Common myeloid progenitor, CD34-positive (primary cell): ENCODE measurements around the gene SLC9C2. TPM values are rescaled to one million over a fixed set of nuclear protein-coding genes. Genes with fewer than 3 reads are reported as not detected.
A peak's percentile ranks its signal among the peaks of the same experiment; 100 is the strongest.
"Not testable (repeated sequence)": the region's sequence is repeated elsewhere in the genome, so short reads cannot be mapped to it uniquely, and the experiment has no call there.

Source experiments
- CTCF ChIA-PET: fragments of 350-600 bp; sonication (Branson Sonifier 250); formaldehyde crosslinking; loops from one replicate; lab custom pipeline; 2021; ENCODE audit warnings: antibody characterized with exemption; lab: Charles Lee
- POLR2A ChIA-PET: fragments of 350-600 bp; sonication (Branson Sonifier 250); formaldehyde crosslinking; loops from one replicate; lab custom pipeline; 2021; ENCODE audit warnings: antibody characterized with exemption; lab: Charles Lee
- DNase-seq, 3 donors: peaks; one replicate each; pipeline versions ENCODE4 v3.0.0 to v3.0.0-alpha.2; 2013
- H3K27ac ChIP-seq, 2 experiments: 1 replicate in 1 of 2; 2 replicates in 1 of 2; pipeline ENCODE4 v1.7.0; 2013; ENCODE audit warnings: inconsistent platforms in 2 of 2, low read length in 2 of 2, mild to moderate bottlenecking in 2 of 2, low read depth in 1 of 2, moderate library complexity in 1 of 2; ENCODE audit not compliant: severe bottlenecking in 2 of 2, insufficient read depth in 1 of 2, poor library complexity in 1 of 2
- H3K27me3 ChIP-seq, 5 experiments: replicated peaks in 2 of 5; 1 replicate in 3 of 5; 2 replicates in 2 of 5; pipeline versions ENCODE4 v1.6.1 to v1.7.0; 2013; ENCODE audit warnings: low read length in 4 of 5, mild to moderate bottlenecking in 2 of 5, moderate library complexity in 2 of 5, inconsistent platforms in 1 of 5; ENCODE audit not compliant: insufficient read depth in 5 of 5, control insufficient read depth in 4 of 5
- H3K36me3 ChIP-seq, 4 experiments: 1 replicate in 2 of 4; 2 replicates in 2 of 4; pipeline versions ENCODE4 v1.6.1 to v1.7.0; 2013; ENCODE audit warnings: low read length in 3 of 4, control low read depth in 1 of 4, mild to moderate bottlenecking in 1 of 4; ENCODE audit not compliant: control insufficient read depth in 4 of 4, insufficient read depth in 4 of 4
- H3K4me1 ChIP-seq, 4 experiments: 1 replicate in 3 of 4; 2 replicates in 1 of 4; pipeline versions ENCODE4 v1.6.1 to v1.7.1; 2013; ENCODE audit warnings: low read length in 3 of 4, mild to moderate bottlenecking in 3 of 4, control low read depth in 1 of 4, inconsistent platforms in 1 of 4, moderate library complexity in 1 of 4; ENCODE audit not compliant: control insufficient read depth in 4 of 4, insufficient read depth in 4 of 4; ENCODE audit errors: control extremely low read depth in 1 of 4
- H3K4me3 ChIP-seq, 7 experiments: 1 replicate in 4 of 7; 2 replicates in 3 of 7; pipeline versions ENCODE4 v1.5.1 to v1.7.0; 2013; ENCODE audit warnings: mild to moderate bottlenecking in 7 of 7, low read length in 6 of 7, moderate library complexity in 6 of 7, inconsistent platforms in 2 of 7, low read depth in 2 of 7, control low read depth in 1 of 7; ENCODE audit not compliant: insufficient read depth in 4 of 7, control insufficient read depth in 1 of 7; ENCODE audit errors: extremely low read depth in 1 of 7
- H3K9me3 ChIP-seq, 5 experiments: 1 replicate in 4 of 5; 2 replicates in 1 of 5; pipeline versions ENCODE4 v1.6.1 to v1.7.1; 2013; ENCODE audit warnings: low read length in 4 of 5, mild to moderate bottlenecking in 2 of 5, inconsistent platforms in 1 of 5, low read depth in 1 of 5, moderate library complexity in 1 of 5; ENCODE audit not compliant: control insufficient read depth in 4 of 5, insufficient read depth in 2 of 5; ENCODE audit errors: control extremely low read depth in 1 of 5
- WGBS: methylation state at CpG from one replicate; pipeline ENCODE4 v1.1.5; 2013; ENCODE audit not compliant: insufficient coverage; 5-methylcytosine and 5-hydroxymethylcytosine counted together
- polyA plus RNA-seq: library from polyadenylated mRNA; unstranded; fragments of 120-200 nt; gene quantifications from one replicate; pipeline ENCODE4 v1.2.1, GENCODE V29; 2013

SLC9C2 gene, protein sequence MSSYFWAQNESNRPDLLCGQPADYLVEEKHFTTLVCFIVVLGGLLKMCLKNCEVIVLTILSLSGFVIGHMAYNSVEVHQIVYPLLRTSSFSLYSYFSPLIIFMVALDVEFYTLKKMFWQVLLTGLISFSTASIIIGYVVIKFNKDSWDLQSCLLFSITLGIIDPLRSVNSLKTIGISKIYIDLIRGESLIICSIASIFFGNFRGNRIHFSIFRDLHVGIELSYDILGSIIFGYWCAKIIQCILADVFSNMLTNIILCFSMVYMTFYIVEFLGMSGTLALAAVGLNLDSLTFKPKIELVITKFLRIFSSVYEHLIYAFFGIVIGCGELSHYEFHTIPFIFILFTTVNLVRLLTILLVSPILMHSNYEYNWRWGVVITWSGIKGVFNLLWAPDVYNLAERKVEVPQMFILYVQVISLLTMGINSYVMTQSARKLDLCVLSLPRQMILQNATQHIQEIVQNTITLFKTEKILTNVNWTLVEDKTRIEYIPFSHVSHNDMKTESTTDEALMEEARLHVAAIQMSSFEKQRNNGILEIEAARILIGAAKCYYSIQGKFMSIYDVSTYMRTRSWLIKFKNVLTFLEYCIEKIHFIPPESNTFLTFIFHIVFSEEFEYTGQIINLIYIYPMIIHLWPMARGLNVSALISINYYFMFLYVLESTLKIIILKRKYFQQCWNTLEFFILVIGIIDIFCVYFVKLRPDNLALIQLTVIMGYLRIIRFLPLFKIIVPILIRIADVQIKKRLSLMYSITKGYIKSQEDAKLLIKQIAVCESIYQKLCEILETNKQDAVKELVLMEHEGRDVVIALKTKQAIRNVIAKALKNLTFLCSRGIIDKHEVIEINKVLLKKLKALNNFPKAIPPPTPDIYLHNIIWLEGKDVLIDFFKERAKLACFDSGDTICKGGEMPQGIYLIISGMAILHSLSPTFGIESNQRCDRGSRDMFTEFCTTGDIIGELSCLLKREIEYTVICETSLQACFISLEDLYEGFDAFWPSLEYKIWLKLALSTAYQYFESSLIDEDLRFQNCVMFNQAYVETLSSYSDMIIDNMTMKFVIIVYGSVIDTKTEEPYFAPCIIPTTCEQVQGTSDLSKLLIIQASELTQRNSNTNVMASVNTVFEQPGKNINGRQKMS
- not detected for polyA plus RNA-seq

DNA sequence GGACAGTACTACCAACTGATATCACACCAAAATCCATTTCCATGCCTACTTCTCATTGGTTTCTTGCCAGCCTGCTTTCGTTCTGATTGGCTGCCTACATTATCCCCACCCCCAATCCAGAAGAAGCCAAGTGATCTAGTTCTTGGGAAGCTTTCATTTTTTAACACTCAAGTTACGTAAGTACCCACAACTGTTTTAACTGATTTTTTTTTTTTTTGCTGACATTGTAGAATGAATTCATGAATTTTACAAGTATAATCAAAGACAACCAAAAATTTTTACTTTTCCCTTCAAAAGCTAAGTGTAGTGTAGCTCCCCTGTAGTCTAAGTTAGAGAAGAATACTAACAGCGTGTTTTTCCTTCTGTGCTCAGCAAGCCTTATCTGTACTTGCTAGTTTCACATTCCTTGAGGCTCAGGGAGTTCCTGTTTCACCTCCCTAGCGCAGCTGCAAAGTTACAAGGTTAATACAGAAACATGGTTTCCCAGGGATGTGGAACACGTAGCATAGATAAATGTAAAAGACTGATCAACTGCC, at the start of gene SLC9C2:
Gene SLC9C2, minus strand, starts transcription at position 17 of the 536 bp plus-strand sequence. CDS start 1,296 bp downstream, outside the sequence.
- POLR2A ChIA-PET = no interaction called here
- WGBS = 42% methylated on average over 3 of the region's 5 CpGs
- DNase-seq = peak in 2 of 3 donors; percentile 18 to 26
- no peaks in the 10 kb centered on the region for H3K27me3 ChIP-seq
- peak within 1 kb of the TSS in 1 of 2 experiments; percentile 30 for H3K27ac ChIP-seq
- CTCF ChIA-PET = no interaction called here
- H3K36me3 ChIP-seq = no peaks in the 10 kb centered on the region
- H3K4me3 ChIP-seq = peak within 1 kb of the TSS in 2 of 7 experiments; percentile 6 to 25
- H3K9me3 ChIP-seq = no peaks in the 10 kb centered on the region
- peaks cover 0 to 13% (median under 1%) of the 10 kb centered on the region in 4 experiments for H3K4me1 ChIP-seq

DNA sequence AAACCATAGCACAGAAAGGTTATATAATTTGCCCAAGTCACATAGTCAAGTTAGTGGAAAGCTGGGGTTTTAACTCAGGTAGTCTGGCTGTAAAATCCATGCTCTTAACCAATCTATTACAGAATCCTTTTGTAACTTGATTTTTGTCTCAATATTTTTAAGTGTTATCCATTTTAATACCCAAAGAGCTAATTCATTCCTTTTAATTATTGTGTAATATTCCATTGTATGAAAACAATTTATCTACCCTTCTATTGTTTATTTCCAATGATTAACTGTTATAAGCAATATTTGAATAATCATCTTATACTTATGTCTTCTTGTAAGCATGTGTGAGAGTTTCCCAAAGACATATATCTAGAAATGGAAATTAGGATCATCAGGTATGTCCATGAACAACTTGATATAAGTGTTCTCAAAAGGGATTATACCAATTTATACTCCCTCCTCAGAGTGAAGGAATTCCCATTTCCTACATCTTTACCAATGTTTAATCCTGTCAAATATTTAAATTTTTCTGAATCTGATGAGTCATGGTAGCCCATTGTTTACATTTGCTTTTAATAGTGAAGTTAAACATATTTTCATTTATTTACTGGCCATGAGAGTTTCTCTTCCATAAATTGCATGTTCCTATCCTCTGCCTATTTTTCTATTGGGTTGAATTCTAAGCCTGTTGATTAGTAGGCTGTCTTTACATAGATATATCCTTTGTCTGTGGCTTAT, 46.2 kb upstream of the SLC9C2 start:
- POLR2A ChIA-PET = no interaction called here
- CTCF ChIA-PET = no interaction called here
- DNase-seq = no peak

DNA sequence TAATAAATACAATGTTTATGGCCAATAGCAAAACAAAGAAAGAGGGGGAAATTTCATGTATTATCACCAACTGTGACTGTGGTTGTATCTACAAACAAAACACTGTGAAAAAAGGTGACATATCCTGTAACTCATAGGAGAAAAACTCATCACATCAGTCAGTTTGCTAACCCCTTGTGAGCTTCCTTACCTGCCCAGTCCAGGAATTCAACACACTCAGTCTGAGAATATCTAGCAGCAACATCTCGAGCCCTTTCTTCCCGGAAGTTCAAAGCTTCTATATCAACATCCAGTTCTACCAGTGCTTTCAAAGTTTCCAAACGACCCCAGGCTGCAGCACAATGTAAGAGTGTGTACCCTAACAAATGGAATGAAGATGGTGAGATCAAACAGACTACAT, 43.8 kb upstream of the SLC9C2 start:
- POLR2A ChIA-PET = no interaction called here
- Histone ChIP-seq H3K4me3 (no peak overlapping the region), H3K9me3 (no peaks in the 10 kb centered on the region), H3K4me1 (no peaks in the 10 kb centered on the region), H3K27me3 (no peaks in the 10 kb centered on the region), H3K36me3 (no peaks in the 10 kb centered on the region), H3K27ac (no peak overlapping the region)
- no CpG with 5 or more reads among the region's 3 CpGs for WGBS
- CTCF ChIA-PET = no interaction called here
- DNase-seq = no peak

More for the DNA sequence above, 46.2 kb upstream of the SLC9C2 start:
- Histone ChIP-seq H3K4me3 (no peak overlapping the region), H3K36me3 (no peaks in the 10 kb centered on the region), H3K9me3 (no peaks in the 10 kb centered on the region), H3K4me1 (no peaks in the 10 kb centered on the region), H3K27ac (no peak overlapping the region), H3K27me3 (no peaks in the 10 kb centered on the region)

DNA sequence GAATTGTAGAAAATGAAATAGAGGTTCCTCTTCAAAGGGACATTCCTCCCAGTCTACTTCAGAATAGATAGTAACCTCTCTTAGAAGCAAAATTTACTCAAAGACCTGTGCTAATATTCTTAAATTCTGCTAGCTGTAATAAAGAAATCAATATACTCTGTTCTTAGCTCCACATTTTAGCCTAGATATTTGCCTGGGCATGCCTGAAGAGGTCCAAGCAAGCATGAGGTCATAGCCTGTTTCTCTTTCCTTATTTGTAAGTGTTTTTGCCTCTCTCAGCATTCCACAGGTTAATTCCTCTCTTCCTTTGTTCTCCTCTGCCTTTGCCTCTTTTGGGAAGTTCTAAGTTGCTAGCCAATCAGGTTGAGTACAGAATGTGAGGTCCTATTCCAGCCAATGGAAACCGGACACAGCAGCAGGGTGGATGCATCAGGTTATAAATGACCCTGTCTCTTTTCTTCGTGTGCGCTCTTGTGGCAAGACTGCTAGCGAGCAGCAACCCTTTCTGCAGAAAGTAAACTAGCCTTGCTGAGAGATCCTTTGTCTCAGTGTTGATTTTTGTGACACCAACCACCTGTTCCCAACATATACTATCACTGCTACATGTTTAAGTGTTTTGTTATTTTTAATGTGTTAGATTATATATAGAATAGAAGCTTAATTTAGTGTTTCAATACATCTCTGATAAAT, 39.7 kb upstream of the SLC9C2 start:
- H3K9me3 ChIP-seq, DNase-seq, CTCF ChIA-PET, H3K36me3 ChIP-seq, H3K4me3 ChIP-seq, POLR2A ChIA-PET, H3K27me3 ChIP-seq, H3K4me1 ChIP-seq, H3K27ac ChIP-seq: not testable (repeated sequence)
- 100% methylated on average over 4 of the region's 4 CpGs for WGBS

DNA sequence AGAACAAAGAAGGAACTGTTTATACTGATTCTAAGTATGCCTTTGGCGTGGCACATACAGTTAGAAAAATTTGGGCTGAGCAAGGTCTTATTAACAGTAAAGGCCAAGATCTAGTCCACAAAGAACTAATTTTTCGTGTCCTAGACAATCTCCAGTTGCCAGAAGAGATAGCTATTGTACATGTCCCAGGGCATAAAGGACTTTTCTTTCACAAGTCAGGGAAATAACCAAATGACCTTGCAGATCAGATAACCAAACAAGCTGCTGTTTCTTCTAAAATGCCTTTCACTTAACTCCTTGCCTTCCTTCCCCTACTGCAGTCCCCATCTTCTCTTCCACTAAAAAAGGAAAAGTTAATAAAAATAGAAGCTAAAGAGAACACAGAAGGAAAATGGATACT, 36.2 kb upstream of the SLC9C2 start:
- Histone ChIP-seq H3K27ac (no peak overlapping the region), H3K27me3 (no peaks in the 10 kb centered on the region), H3K9me3 (peaks cover 0 to 6% (median 0%) of the 10 kb centered on the region in 5 experiments), H3K36me3 (no peaks in the 10 kb centered on the region), H3K4me1 (no peaks in the 10 kb centered on the region), H3K4me3 (no peak overlapping the region)
- CTCF ChIA-PET = no interaction called here
- 87% methylated on average over 2 of the region's 2 CpGs for WGBS
- POLR2A ChIA-PET = no interaction called here
- DNase-seq = no peak
